ENCODE measurements around the gene SCO1.

DNA sequence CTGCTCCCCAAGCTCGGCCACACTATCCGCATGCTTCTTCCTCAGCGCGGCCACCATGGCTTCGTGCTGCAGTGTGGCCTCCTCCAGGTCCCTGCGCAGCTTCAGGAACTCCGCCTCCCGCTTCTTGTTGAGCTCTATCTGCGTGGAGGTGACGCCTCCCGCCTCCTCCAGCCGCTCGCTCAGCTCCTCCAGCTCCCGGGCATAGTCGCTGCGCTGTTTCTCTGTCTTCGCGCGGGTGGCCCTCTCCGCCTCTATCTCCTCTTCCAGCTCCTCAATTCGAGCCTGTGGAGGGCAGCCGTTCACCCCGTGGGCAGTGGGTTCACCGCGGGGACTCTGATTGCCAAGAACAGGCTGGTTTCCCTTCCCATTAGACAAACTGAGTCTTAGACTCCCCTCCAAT, 59.2 kb downstream of the SCO1 start:
- TF ChIP-seq POLR2A (IDR thresholded peaks at IDR 0.05; ENCODE audit: low read depth, low read length) = no peak
- no peak for TF ChIP-seq POLR2AphosphoS5 (IDR thresholded peaks at IDR 0.05; ENCODE audit: low read depth, low read length)
